Neural progenitor cell (in vitro differentiated cells): ENCODE data around the gene LUZP1. TPM values are rescaled to one million over a fixed set of nuclear protein-coding genes. Genes with fewer than 3 reads are reported as not detected.

Source experiments
- DNase-seq: peaks from one replicate; pipeline ENCODE4 v3.0.0-alpha.2; 2016; ENCODE audit warnings: low spot score
- H2AFZ ChIP-seq: fragments of 200-600 bp; sonication (generic); replicated peaks from 2 replicates; pipeline ENCODE4 v1.6.1; 2016; ENCODE audit warnings: antibody characterized with exemption
- H3F3A ChIP-seq: fragments of 200-600 bp; sonication (generic); 2 replicates; pipeline ENCODE4 v1.6.1; 2016; ENCODE audit warnings: antibody characterized with exemption, low read depth
- H3K27ac ChIP-seq: fragments of 200-600 bp; sonication (generic); 2 replicates; pipeline ENCODE4 v1.5.1; 2016; ENCODE audit warnings: mild to moderate bottlenecking
- H3K27me3 ChIP-seq: fragments of 200-600 bp; sonication (generic); 2 replicates; pipeline ENCODE4 v1.6.1; 2016; ENCODE audit warnings: mild to moderate bottlenecking, moderate library complexity
- H3K36me3 ChIP-seq: fragments of 200-600 bp; sonication (generic); 2 replicates; pipeline ENCODE4 v1.5.1; 2016
- H3K4me1 ChIP-seq: fragments of 200-600 bp; sonication (generic); 2 replicates; pipeline ENCODE4 v1.6.1; 2016; ENCODE audit warnings: mixed run types
- H3K4me2 ChIP-seq: fragments of 200-600 bp; sonication (generic); 2 replicates; pipeline ENCODE4 v1.6.1; 2016
- H3K4me3 ChIP-seq: fragments of 200-600 bp; sonication (generic); 2 replicates; pipeline ENCODE4 v1.5.1; 2016
- H3K79me2 ChIP-seq: fragments of 200-600 bp; sonication (generic); 2 replicates; pipeline ENCODE4 v1.6.1; 2016; ENCODE audit warnings: low read depth
- H3K9ac ChIP-seq: fragments of 200-600 bp; sonication (generic); 2 replicates; pipeline ENCODE4 v1.6.1; 2016
- H3K9me3 ChIP-seq: fragments of 200-600 bp; sonication (generic); 2 replicates; pipeline ENCODE4 v1.5.1; 2016; ENCODE audit warnings: low read depth
- H4K20me1 ChIP-seq: fragments of 200-600 bp; sonication (generic); 2 replicates; pipeline ENCODE4 v1.6.1; 2016; ENCODE audit warnings: low read depth
- H3K27ac Mint-ChIP-seq: 3 replicates; pipeline ENCODE4 v1.8.0; 2021; ENCODE audit warnings: mixed read lengths
- H3K27me3 Mint-ChIP-seq: 2 replicates; pipeline ENCODE4 v1.8.0; 2022; ENCODE audit warnings: low read depth, mild to moderate bottlenecking, inconsistent platforms, moderate library complexity, mixed read lengths; ENCODE audit not compliant: insufficient read depth
- H3K36me3 Mint-ChIP-seq: 3 replicates; pipeline ENCODE4 v1.8.0; 2021; ENCODE audit warnings: mixed read lengths
- H3K4me1 Mint-ChIP-seq: 3 replicates; pipeline ENCODE4 v1.8.0; 2021; ENCODE audit warnings: mixed read lengths
- H3K4me3 Mint-ChIP-seq: 3 replicates; pipeline ENCODE4 v1.8.0; 2021; ENCODE audit warnings: mild to moderate bottlenecking, moderate library complexity, mixed read lengths
- H3K9me3 Mint-ChIP-seq: 3 replicates; pipeline ENCODE4 v1.8.0; 2020; ENCODE audit warnings: mixed read lengths
- EZH2 ChIP-seq: fragments of 200-600 bp; sonication (generic); IDR thresholded peaks from 2 replicates; pipeline ENCODE4 v1.6.1; 2017; ENCODE audit warnings: antibody characterized with exemption, mild to moderate bottlenecking, moderate library complexity
- EZH2phosphoT487 ChIP-seq: fragments of 200-600 bp; sonication (generic); IDR thresholded peaks from 2 replicates; pipeline ENCODE4 v1.6.1; 2017; ENCODE audit warnings: antibody characterized with exemption
- total RNA-seq: library from RNA; depleted of rRNA; stranded (reverse); fragments of >200 nt; gene quantifications from 2 replicates; pipeline ENCODE4 v1.2.3, GENCODE V29; 2015; ENCODE audit warnings: low replicate concordance
- TF ChIP-seq, protein P1 (sequence below): fragments of 200-600 bp; sonication (generic); IDR thresholded peaks from 2 replicates; pipeline ENCODE4 v1.5.1; 2017; ENCODE audit warnings: antibody characterized with exemption, mild to moderate bottlenecking

The LUZP1 gene
- total RNA-seq, 1 donor from 2014 or later, result 39.1 TPM

GRCh38 chr1:23163395-23163794 is 5.3 kb downstream of the LUZP1 start:
- no peak for DNase-seq
- H3K4me3 Mint-ChIP-seq, result no peak overlapping the region
- Histone ChIP-seq H3K9ac (no peak overlapping the region), H3K4me1 (peaks cover 22% of the 10 kb centered on the region), H3K27ac (no peak overlapping the region), H3K27me3 (no peaks in the 10 kb centered on the region), H4K20me1 (peaks cover 92% of the 10 kb centered on the region), H2AFZ (no peak overlapping the region), H3K4me3 (no peak overlapping the region), H3K36me3 (no peaks in the 10 kb centered on the region), H3K9me3 (no peaks in the 10 kb centered on the region), H3K79me2 (peaks cover 94% of the 10 kb centered on the region), H3F3A (peaks cover 27% of the 10 kb centered on the region), H3K4me2 (no peak overlapping the region)
- no peaks in the 10 kb centered on the region for H3K27me3 Mint-ChIP-seq
- no peaks in the 10 kb centered on the region for H3K9me3 Mint-ChIP-seq
- peaks cover 13% of the 10 kb centered on the region for H3K4me1 Mint-ChIP-seq
- H3K27ac Mint-ChIP-seq, result no peak overlapping the region
- peaks cover 1% of the 10 kb centered on the region for H3K36me3 Mint-ChIP-seq
- TF ChIP-seq, protein P1, sequence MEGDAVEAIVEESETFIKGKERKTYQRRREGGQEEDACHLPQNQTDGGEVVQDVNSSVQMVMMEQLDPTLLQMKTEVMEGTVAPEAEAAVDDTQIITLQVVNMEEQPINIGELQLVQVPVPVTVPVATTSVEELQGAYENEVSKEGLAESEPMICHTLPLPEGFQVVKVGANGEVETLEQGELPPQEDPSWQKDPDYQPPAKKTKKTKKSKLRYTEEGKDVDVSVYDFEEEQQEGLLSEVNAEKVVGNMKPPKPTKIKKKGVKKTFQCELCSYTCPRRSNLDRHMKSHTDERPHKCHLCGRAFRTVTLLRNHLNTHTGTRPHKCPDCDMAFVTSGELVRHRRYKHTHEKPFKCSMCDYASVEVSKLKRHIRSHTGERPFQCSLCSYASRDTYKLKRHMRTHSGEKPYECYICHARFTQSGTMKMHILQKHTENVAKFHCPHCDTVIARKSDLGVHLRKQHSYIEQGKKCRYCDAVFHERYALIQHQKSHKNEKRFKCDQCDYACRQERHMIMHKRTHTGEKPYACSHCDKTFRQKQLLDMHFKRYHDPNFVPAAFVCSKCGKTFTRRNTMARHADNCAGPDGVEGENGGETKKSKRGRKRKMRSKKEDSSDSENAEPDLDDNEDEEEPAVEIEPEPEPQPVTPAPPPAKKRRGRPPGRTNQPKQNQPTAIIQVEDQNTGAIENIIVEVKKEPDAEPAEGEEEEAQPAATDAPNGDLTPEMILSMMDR, result no peak
- no peak for TF ChIP-seq EZH2
- TF ChIP-seq EZH2phosphoT487, result no peak

GRCh38 chr1:23159963-23160877 is 8.4 kb downstream of the LUZP1 start:
- no peak overlapping the region for H2AFZ ChIP-seq
- H3K4me1 ChIP-seq, result peaks cover 17% of the 10 kb centered on the region
- H3K27me3 Mint-ChIP-seq, result no peaks in the 10 kb centered on the region
- peaks cover 99% of the 10 kb centered on the region for H4K20me1 ChIP-seq
- H3K27ac ChIP-seq, result peak overlapping the region; percentile 77
- peaks cover 100% of the 10 kb centered on the region for H3K79me2 ChIP-seq
- H3K9me3 ChIP-seq, result no peaks in the 10 kb centered on the region
- no peaks in the 10 kb centered on the region for H3K27me3 ChIP-seq
- DNase-seq, result no peak
- no peaks in the 10 kb centered on the region for H3K36me3 ChIP-seq
- no peak overlapping the region for H3K4me3 Mint-ChIP-seq
- H3K27ac Mint-ChIP-seq, result no peak overlapping the region
- peaks cover 1% of the 10 kb centered on the region for H3K36me3 Mint-ChIP-seq
- peak overlapping the region; percentile 24 for H3K4me2 ChIP-seq
- no peak overlapping the region for H3K9ac ChIP-seq
- H3F3A ChIP-seq, result peaks cover 13% of the 10 kb centered on the region
- H3K4me1 Mint-ChIP-seq, result peaks cover 3% of the 10 kb centered on the region
- TF ChIP-seq EZH2 (no peak), EZH2phosphoT487 (no peak)
- TF ChIP-seq, protein P1, result no peak
- H3K9me3 Mint-ChIP-seq, result no peaks in the 10 kb centered on the region
- no peak overlapping the region for H3K4me3 ChIP-seq

DNA sequence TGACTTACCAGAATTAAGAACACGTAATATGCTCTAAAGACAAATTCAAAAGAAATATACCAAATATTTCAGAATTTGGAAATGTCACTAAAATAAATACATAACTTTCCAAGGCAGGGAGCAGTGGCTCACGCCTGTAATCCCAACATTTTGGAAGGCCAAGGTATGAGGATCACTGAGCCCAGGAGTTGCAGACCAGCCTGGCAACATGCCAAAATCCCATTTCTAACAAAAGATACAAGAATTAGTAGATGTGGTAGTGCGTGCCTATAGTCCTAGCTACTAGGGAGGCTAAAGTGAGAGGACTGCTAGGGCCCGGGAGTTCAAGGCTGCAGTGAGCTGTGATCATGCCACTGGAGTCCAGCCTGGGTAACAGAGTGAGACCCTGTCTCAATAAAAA is 11.7 kb downstream of the LUZP1 start:
- no peak for DNase-seq
- Histone ChIP-seq H3K9ac (no peak overlapping the region), H3F3A (peaks cover 13% of the 10 kb centered on the region), H3K9me3 (no peaks in the 10 kb centered on the region), H3K79me2 (peaks cover 100% of the 10 kb centered on the region), H2AFZ (no peak overlapping the region), H3K27me3 (no peaks in the 10 kb centered on the region), H4K20me1 (peaks cover 98% of the 10 kb centered on the region), H3K4me1 (peaks cover 17% of the 10 kb centered on the region), H3K36me3 (no peaks in the 10 kb centered on the region), H3K27ac (no peak overlapping the region), H3K4me3 (no peak overlapping the region), H3K4me2 (no peak overlapping the region)
- no peak overlapping the region for H3K4me3 Mint-ChIP-seq
- peaks cover under 1% of the 10 kb centered on the region for H3K4me1 Mint-ChIP-seq
- TF ChIP-seq EZH2phosphoT487 (no peak), EZH2 (no peak)
- TF ChIP-seq, protein P1, result no peak
- peaks cover 5% of the 10 kb centered on the region for H3K36me3 Mint-ChIP-seq
- no peaks in the 10 kb centered on the region for H3K9me3 Mint-ChIP-seq
- H3K27me3 Mint-ChIP-seq, result no peaks in the 10 kb centered on the region
- H3K27ac Mint-ChIP-seq, result no peak overlapping the region
